Testis (tissue), 2 donors: Measurements from ENCODE around the gene PAPPA.

Source experiments
- CTCF ChIP-seq, 3 experiments: fragments of 450-650 bp in 2 of 3; fragments of 200-600 bp in 1 of 3; sonication (generic) in 1 of 3; IDR thresholded peaks; one replicate each; pipeline ENCODE4 v1.5.1; 2016 to 2019; ENCODE audit warnings: antibody characterized with exemption in 3 of 3, mild to moderate bottlenecking in 2 of 3, moderate library complexity in 1 of 3
- POLR2A ChIP-seq: fragments of 450-650 bp; IDR thresholded peaks from one replicate; pipeline ENCODE4 v1.6.1; 2017; ENCODE audit warnings: antibody characterized with exemption, mild to moderate bottlenecking, moderate library complexity

DNA sequence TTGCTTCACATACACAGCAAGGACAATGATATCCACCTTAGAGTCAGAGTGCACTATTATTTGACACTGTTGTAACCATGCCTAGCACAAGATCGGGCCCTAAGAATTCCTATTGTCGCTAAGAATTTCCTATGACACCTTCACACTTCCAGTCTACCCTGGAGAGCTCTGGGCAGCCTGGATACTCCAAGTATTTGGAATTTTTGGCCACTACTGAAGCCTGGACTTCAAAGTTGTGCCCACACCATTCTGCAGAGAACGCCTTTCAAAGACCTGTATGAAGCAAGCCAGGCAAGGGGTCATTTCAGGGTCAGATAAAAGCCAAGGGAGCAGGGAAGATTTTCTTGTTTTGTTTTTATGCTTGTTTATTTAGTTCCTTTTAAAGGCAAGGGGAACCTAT, 179.7 kb downstream of the PAPPA start:
- TF ChIP-seq POLR2A (no peak), CTCF (IDR thresholded peaks at IDR 0.05) (no peak)
